ENCODE results near the gene KBTBD2.
"Not testable (repeated sequence)": the region's sequence is repeated elsewhere in the genome, so short reads cannot be mapped to it uniquely, and the experiment has no call there.

Gene KBTBD2

GRCh38 chr7:32844748-32845147 lies 46.8 kb downstream of the KBTBD2 start:
- H3K36me3 Mint-ChIP-seq, H3K27ac Mint-ChIP-seq, H3K9me3 Mint-ChIP-seq, H3K4me1 Mint-ChIP-seq, H3K4me3 Mint-ChIP-seq, H3K27me3 Mint-ChIP-seq: not testable (repeated sequence)

- H3K4me1 Mint-ChIP-seq, result not testable (repeated sequence)
Observed at GRCh38 chr7:32843763-32844162, 47.8 kb downstream of the KBTBD2 start.

GRCh38 chr7:32839846-32840245 lies 51.7 kb downstream of the KBTBD2 start:
- H3K4me1 Mint-ChIP-seq, H3K4me3 Mint-ChIP-seq, H3K36me3 Mint-ChIP-seq, H3K9me3 Mint-ChIP-seq, H3K27me3 Mint-ChIP-seq, H3K27ac Mint-ChIP-seq: not testable (repeated sequence)

More at GRCh38 chr7:32843763-32844162, 47.8 kb downstream of the KBTBD2 start:
- H3K27me3 Mint-ChIP-seq, H3K4me3 Mint-ChIP-seq, H3K9me3 Mint-ChIP-seq, H3K27ac Mint-ChIP-seq, H3K36me3 Mint-ChIP-seq: not testable (repeated sequence)

DNA sequence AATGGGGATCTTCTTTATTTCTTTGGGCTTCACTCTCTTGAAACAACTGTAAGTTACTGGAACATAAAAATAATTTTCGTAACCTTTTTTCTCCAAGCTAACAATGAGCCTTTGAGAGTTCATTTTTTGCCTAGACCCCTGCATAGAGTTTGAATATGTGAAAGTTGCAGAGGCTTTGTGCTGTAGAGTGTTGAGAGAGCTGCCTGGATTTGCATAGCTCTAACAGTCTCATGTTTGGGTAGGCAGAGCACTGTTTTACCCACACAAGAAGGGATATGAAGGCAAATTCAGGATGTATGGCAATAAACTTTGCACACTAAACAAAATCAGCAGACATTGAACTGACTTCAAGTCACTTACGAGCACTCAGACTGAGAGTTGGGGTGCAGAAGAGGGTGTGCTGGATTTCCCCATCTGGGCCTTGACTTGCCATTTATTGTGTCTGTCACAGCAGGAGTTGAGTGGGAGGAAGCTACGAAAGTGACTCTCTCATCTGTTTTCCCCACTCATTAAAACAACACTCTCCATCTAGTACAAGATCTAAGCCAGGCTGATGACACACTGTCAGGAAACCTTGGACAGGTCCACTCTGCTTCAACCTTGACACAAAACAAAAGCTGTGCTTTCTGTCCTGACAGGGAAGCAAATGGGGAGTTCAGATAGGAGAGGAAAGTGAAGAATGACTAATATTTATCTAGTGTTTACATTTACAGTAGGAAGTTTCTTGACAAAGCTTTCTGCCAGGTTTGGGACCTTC lies 62.4 kb downstream of the KBTBD2 start:
- not testable (repeated sequence) for H3K27ac Mint-ChIP-seq, H3K4me1 Mint-ChIP-seq, H3K4me3 Mint-ChIP-seq, H3K27me3 Mint-ChIP-seq, H3K9me3 Mint-ChIP-seq, H3K36me3 Mint-ChIP-seq

All from activated naive CD4-positive, alpha-beta T cell treated with anti-CD3 and anti-CD28 coated beads, Interleukin-2, amount 50 U/mL, for 24 hours (primary cell).